Measurements from ENCODE around the gene SLC38A3.
A peak's percentile ranks its signal among the peaks of the same experiment; 100 is the strongest.
"Not testable (repeated sequence)": the region's sequence is repeated elsewhere in the genome, so short reads cannot be mapped to it uniquely, and the experiment has no call there.

Gene SLC38A3

DNA sequence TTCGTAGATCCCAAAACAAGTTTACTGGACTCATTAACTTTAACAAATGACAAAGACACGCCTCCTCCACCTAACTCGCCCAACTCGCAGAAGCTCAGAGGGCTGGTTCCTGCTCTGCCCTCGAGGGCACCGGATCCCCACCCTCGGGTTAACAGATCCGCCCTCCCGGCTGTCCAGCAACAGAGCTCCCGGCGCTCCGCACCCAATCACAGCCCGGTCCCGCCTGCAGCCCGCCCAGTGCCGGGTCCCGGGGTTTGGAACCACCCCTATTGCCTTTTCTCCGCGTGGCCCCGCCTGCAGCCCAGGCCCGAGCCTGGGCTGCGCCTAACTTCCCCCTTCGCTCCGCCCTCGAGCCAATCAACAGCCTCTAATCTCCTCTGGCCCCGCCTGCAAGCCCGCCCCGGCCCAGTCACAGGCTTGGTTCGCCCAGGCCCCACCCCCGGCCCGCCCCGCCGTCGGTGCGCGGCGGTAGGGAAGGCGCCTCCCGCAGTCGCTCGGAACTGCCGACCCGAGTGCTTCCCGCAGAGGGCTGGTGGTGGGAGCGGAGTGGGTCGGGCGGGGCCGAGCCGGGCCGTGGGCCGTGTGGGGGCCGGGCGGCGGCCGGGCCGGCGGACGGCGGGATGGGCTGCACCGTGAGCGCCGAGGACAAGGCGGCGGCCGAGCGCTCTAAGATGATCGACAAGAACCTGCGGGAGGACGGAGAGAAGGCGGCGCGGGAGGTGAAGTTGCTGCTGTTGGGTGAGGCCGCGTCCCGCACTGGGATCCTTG is 30.8 kb downstream of the SLC38A3 start, which contains the start of gene GNAI2:
TSS of gene GNAI2 (plus strand) at position 489 of the 768 bp plus-strand sequence. CDS start at position 621, 132 bp downstream.
- peak; percentile 100 for DNase-seq

DNA sequence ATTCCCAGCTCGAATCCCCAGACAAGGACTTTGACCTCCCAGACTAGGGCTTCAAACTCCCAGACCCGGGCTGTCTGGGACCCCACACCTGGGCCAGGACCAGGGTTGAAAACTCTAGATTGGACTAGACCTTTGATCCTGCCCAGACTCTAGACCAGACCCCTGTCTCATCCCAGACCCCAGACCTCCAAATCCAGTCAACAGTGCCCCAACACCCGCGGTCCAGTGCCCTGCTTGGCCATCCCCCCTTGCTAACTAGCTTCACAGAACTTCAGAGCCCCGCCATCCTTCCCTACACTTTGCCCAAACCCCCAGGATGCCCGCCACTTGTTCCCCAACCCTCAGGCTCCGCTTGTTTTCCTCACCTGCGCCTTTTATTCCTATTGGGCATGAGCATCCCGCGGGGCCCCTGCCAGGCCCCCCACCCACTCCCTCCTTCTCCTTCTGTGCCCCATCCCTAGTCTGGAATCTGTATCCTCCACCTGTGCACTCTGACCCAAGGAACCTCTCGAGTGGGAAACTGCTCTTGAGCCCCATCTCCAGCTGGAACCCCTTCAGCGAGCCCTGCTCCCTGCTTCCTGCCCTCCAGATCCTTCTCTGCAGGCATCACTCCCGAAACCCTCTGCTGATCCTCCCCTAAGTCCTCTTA is 31.5 kb downstream of the SLC38A3 start:
- no peak for DNase-seq

DNA sequence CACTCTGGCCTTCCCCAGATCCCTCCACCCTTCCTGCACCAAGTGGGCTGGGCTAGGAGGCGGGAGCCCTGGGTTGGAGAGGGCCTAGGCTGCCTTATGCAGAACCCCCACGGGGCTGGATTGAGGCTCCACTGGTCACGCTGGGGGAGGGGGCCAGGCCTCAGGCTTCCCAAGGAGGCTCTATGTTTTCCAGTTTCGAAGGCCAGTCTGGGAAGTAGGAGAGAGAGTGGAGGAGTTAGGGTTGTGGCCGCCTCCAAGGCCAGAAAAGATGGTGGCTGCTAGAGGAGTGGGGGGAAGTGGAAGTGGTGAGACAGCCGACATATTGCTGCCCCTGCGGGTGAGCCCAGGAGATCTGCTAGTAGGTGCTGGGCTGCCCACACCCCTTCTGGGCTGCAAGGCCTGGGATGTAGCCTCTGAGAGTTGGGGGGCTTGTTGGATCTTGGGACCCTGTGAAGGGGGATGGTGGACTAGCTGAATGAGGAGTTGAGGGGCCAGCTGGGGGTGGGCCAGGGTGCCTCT is 32.1 kb downstream of the SLC38A3 start:
- DNase-seq = no peak

DNA sequence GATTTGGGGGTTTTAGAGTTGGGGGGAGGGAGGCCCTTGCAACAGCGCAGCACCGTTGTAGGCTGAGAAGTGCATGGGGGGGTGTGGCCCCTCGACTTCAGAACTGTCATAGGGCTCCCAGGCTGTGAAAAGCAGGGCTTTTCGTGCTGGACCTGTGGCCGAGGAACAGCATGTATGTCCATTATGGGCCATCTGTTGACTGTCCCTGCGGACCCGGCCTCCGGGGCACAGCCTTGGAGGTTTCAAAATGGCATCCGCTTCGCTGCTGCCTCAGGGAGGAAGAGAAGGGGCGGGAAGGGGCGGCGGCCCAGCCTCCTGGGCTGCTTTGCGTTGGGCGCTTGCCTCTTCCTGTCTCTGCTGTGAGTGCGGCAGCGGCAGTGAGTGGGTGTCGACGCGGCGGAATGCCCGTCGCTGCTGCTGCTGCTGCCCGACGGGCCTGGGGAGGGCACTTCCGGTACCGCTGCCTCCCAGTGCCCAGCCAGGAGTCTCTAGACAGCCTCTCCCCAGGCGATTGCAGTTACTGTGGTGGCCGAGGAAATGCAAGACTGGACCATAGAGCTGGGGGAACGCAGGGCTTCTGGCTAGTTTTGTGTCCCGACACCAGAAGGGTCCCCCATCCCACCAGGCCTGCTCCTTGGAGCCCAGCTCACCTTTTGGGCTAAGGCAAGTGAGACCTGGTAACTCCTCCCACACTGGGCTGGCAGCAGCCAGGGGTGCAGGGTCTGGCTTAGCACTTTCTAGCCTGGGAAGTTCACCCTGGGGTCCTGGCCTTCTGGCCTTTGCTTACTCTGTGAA is 32.9 kb downstream of the SLC38A3 start:
- DNase-seq = peak; percentile 88

DNA sequence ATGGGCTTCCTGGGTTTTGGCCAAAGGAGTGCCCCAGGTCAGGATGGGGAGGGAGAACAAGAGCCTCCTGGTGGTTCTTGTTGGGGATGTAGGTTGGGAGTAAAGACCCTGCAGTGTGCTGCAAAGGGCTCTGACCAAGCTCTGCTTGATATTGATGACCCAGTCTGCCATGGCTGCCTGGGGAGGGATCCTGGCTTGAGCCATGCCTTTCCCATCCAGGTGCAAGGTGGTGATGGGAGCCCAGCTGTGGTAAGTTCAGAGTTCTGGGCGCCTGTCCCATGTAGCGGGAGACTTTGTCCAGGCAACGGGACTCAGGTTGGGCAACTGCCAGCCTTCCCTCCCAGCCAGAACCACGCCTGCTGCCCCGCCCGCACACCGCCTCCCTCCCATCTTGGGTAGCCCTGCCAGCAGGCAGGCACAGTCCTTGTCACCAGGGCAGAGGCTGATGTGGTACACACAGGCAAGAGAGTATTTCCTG is 33.5 kb downstream of the SLC38A3 start:
- DNase-seq = no peak

DNA sequence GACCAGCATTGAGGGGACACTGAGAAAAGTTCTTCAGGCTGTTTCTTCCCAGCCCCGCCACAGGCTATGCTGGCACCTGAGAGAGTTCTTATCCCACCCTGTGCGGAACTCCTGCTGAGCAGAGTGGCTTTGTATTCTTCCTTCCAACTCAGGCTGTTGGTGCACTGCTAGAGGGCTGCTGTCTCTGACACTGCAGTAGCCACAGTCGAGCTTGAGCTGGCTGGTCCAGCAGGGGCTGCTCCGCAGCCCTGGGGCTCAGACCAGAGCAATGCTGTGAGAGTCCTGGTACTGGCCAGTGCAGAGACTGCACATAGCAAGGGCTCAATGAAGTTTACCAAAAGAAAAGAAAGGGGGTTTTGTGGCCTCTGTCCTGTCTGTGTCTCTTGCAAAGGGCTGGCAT is 34.6 kb downstream of the SLC38A3 start:
- no peak for DNase-seq

DNA sequence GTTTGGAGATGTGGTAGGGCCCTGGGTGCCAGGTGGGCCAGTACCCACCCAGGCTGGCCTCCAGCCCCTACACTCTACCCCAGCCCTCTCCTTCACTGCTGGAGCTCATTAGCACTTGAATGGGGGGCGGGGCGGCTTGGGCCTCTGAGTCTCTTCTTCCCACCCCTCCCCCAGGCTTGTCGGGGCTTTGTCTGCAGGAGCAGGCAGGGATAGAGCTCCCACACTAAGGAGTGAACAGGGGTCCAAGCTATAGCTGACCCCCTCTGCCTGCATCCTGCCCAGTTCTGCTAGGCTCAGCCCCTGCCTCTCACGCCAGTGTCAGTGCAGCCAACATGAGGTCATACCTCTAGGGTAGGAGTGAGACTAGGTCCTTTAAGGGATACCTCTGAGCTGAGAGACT is 36.1 kb downstream of the SLC38A3 start:
- no peak for DNase-seq

DNA sequence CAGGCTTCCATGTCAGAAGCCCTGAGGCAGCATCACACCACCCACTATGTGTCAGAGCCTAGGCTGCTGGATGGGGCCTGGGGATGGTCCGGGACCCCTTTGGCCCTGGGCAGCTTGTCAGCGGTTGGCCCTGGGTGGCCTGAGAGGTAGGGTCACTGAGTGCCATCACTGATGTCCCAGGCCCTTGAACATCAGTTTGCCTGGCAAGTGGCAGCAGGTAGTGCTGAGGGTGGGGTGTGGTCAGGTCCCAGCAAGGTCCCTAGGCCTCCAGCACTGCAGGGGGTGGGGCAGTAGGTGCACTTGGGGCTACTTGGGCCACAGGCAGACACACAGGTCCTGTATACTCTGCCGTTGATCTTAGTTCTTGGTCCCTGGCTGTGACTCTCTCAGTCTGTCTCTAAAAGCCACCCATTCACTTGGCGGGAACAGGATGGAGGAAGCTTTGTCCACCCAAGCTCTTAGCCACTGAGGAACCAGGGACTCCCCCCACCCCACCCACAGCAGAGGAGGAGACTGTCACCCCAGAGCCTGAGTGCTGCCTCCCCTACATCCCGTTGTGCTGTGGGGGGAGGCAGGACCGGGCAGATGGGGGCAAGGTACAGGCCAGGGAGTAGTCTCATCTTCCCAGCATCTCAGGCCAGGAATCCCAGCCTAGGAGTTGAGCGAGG is 36.8 kb downstream of the SLC38A3 start:
- DNase-seq = no peak

DNA sequence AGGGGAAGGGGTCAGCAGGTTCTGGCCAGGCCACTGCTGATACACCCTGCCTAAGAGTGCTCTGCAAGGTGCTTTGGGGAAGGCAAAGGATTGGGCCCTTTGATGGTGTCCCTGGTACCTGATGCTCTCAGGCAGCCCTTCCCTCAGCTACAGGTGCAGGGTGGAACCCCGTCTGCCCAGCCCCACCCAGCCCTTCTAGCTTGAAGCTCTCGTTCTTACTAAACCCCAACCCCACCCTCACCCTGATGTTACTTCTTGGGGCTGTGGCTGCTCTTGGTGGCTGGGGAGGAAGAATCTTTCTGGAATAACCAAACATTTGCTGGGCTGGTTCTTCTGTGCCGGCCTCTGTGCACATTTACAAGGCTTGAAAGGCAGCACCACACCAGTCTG is 37.3 kb downstream of the SLC38A3 start:
- no peak for DNase-seq

DNA sequence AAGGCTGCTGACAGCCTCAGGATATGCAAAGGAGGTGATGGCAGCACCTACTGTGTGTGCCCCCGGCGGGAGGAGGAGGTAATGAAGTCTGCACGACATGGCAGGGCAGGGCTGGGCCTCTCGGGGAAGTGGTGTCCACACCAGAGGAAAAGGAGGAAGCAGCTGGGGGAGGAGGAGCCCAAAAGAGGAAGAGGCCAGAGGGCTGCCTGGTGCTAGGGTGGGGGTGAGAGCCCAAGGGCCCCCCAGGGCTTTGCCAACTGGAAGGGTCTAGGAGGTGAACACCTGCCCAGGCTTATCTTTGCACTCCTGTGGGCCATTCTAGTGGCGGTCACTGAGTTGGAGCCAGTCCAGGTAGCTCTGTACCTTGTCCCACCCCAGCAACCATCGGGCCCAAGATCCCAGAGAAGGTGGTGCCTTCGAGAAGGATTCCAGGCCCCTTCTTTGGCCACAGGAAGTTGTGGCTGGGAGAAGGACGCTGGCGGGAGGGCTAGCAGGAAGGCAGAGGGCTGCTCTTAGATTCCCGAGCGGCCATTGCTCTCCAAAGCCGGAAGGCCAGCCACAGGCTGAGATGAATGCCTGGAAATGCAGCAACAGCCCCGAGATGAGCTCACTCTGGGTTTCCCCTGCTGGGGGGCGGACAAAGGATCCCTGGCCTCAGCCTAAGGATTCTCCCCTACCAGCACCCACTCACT is 37.9 kb downstream of the SLC38A3 start:
- DNase-seq = no peak

DNA sequence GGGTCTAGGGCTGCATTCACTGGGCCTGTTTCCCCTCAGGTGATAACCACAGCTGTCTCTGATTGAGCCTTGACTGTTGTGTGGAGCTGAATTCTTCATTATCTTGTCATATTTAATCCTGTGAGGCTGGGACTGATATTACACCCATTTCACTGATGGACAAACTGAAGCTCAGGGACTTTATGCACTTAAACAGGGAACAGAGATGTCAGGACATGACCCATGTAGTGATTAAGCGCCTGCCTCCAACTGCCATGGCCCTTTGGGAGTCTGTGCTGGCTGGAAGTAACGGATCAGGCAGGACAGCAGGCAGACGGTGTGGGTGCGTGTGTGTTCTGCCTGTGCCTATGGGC is 38.4 kb downstream of the SLC38A3 start:
- no peak for DNase-seq

DNA sequence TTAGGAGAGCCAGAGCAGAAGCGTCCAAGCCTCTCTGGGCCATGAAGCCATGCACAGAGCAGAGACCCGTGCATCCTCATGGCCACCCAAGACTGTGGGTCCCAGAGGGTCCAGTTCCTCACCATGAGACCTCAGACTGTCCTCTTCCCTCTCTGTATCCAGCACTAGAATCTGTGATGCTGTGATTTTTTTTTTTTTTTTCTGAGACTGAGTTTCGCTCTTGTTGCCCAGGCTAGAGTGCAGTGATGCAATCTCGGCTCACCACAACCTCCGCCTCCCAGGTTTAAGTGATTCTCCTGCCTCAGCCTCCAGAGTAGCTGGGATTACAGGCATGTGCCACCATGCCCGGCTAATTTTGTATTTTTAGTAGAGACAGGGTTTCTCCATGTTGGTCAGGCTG is 39.7 kb downstream of the SLC38A3 start:
- DNase-seq = not testable (repeated sequence)

DNA sequence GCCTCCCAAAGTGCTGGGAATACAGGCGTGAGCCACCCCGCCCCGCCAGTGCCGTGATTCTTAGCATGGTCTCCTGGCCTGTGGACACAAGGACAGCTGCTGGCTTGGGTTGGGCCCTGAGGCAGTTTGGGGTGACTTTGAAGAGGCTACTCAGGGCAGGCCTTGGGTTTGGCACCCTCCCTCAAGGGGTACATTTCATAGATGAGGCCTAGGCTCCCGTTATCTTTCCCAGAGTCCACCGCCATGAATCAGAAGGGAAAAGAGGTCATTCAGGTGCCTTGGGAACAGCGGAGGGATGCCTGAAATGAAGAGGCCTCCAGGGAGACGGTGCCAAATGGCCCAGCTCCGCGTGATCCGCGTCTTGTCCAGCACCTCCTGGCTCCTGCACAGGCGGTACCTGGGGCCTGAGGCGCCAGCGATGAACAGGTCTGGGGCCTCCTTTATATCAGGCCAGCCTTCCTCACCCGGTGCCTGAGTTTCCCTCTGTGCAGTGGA is 40.2 kb downstream of the SLC38A3 start:
- no peak for DNase-seq

DNA sequence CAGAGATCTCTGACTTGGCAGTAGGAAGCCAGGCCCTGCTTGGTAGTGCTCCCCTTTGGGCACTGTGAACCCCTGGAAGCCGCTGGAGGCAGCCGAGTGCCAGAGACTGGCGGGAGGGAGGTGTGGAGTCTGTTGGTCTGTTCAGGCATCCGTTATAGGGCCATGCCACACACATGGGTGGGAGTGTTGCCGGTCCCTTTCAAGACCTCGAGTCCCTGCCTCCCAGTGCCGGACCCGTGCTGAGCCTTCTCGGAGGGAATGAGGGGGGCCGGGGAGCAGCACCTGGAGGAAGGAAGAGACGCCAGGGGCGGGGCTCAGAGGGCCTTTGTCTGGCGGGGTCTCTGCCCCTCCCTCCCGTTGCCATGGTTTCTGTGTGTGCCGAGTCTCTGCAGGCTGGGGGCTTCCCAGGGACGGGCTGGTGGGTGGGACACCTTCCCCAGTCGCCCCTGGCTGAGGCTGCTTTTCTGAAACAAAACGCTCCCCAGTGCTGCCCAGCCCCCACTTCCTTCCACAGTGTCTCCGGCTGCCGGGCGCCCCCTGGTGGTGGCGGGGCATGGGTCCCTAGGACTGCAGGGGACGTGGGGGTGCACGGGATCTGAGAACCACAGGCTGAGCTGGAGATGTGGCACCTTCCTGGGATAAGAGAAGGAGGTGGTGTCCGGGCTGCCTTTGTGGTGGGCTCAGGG is 40.9 kb downstream of the SLC38A3 start:
- peak; percentile 96 for DNase-seq

DNA sequence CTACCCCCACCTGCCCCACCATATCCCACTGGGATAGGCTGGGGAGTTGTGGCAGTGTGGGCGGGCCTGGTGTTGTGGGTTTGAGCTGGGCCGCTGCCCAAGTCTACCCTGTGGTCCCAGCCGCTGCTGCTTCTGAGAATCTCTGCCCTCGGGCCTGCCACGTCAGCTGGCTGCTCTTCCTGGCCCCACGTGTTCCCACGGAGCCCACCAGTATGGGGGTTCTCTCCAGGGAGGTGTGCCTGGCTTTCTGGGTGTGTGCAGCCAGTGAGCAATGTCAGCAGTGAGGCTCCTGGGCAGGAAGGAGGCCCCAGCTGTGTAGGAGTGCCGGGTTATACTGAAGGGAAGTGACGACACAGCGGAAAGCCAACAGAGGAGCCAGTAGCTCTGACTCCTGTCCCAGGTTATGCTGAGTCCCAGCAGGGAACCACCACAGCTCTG is 41.5 kb downstream of the SLC38A3 start:
- DNase-seq = peak; percentile 85

DNA sequence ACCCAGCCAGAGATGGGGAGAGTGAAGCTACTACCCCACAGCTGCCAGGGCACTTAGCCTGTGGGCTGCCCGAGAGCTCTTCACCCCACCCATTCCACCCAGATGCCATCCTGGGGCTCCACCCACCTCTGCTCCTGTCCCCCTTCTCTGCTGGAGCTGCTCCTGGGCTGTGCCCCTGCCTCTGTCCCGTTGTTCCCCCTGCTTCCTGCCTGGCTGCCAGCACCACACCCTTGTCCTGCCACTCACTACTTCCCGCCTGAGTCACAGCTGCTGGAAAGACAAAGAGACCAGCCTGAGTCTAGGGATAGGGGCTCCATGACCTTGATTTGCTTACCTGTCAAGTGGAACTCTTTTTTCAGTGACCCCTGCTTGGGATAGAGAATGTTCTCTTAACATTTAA is 43.3 kb downstream of the SLC38A3 start:
- DNase-seq = no peak

DNA sequence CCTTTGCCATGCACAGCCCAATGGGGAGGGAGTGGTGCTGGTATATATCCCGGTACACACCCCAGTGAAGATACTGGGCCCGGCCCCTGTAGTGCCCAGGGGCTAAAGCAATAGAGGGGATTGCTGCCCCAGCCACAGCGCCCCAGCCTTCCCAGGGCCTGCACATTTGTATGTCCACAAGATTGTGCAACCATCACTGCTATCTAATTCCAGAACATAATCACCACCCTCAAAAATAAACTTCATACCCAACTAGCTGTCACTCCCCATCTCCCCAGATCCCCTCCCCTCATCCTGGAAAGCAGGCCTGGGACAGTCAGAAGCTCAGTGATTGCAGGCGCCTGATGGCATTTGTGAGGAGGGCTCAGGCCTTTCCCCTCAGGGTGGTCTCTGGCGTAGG is 44.4 kb downstream of the SLC38A3 start:
- DNase-seq = no peak

DNA sequence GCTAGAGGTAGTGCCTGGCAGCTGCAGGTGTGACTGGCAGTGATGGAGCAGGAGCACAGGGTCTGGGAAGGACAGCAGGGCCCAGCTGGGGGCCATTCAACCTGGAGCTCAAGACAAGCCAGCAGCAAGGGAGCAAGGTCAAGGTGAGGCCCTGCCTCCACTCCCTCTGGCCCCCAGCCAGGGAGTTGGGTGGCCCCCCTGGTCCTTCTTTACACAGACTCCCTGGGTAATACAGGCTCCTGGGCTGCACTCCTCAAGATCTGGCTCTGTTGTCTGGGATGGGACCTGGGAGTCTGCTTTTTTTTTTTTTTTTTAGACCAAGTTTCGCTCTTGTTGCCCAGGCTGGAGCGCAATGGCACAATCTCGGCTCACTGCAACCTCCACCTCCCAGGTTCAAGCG is 45.4 kb downstream of the SLC38A3 start:
- DNase-seq = no peak

DNA sequence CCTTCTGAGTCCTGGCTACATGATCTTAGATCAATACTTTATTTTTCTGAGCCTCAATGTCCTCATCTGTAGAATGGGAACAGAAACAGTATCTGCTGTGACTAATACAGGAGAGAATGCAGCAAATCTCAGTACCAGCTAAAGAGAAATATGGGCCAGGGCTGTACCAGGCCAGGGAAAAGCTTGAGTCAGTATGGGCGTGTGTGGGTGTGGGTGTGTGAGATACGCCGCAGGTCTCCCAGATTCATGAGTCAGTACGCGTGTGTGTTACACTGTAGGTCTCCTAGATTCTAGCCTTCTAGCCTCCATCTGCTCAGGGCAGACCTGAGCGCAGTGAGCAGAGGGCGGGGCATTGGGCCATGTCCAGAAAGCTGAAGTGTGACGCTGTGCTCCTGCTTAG is 46.1 kb downstream of the SLC38A3 start:
- DNase-seq = peak; percentile 57

DNA sequence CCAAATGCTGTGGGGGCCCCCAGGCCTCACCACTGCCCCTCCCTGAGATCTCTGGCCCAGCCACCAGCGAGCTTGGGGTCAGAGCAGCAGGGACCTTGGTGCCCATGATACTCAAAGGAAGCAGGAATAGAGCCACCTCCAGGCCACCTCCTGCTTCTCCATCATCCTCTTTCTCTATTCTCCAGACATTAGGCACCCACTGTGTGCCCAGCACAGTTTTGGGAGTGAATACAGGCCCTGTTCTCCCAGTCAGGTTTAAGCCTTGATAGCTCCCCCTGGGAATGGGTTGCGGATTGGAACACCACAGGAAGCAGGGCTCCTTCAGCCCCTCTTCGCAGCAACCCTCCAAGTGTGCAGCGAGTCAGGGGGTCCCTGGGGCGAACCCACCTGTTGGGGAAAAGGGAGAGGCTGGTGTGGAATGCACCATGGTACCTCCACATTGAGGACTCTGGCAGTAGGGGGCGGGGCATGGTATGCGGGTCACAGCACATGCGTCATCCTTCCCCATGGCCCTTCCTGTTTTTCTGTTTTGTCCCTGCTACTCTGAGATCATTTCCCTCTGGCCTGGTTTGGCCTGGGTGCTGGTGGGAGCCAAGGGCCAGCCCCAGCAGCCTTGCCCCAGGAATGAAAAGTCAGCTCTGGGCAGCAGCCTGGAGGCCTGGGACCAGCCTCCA is 49.6 kb downstream of the SLC38A3 start:
- no peak for DNase-seq

DNA sequence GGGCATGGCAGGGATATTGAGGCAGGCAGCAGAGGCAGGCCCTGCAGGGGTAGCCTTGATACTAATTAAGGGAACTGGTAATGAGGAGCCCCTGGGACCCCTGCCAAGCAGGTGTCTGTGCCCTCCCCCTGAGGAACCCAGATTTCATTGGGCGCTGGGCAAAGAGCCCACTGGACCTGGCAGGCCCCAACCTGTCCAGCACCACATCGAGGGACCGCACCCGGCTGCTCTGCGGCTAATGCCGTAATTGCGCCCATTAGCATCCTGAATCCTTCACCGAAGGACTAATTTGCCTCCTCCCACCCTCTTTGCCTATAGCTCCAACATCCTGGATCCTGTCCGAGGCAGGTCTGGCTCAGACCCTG is 50.2 kb downstream of the SLC38A3 start:
- DNase-seq = no peak

All from activated naive CD4-positive, alpha-beta T cell treated with anti-CD3 and anti-CD28 coated beads, Interleukin-2, amount 50 U/mL, for 16 hours (primary cell).